Testis (tissue), 2 donors: ENCODE results near the gene PTPRG.

Experiments
- POLR2A ChIP-seq: fragments of 450-650 bp; IDR thresholded peaks from one replicate; pipeline ENCODE4 v1.6.1; 2017; ENCODE audit warnings: antibody characterized with exemption, mild to moderate bottlenecking, moderate library complexity
- TF ChIP-seq, protein P1 (sequence below), 3 experiments: fragments of 450-650 bp in 2 of 3; fragments of 200-600 bp in 1 of 3; sonication (generic) in 1 of 3; IDR thresholded peaks; one replicate each; pipeline ENCODE4 v1.5.1; 2016 to 2019; ENCODE audit warnings: antibody characterized with exemption in 3 of 3, mild to moderate bottlenecking in 2 of 3, moderate library complexity in 1 of 3

DNA sequence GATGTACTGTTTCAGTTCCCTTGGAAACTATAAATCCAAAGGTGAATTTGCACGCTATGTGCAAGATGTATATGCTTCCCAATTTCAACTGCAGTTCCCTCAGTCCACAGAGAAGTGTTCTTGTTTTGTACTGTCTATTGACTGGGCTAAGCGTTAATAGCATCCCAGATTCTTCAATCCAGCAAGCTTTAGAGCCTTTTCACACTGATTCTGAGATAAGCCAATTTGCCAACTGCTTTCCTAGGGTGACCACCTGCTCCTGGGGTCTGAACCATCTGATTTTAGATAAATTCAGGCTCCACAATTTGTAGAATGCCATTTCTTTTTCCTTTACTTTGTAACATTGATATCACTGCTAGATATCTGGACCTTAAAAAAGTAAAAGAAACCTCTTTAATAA is 340.1 kb downstream of the PTPRG start:
- TF ChIP-seq, protein P1, sequence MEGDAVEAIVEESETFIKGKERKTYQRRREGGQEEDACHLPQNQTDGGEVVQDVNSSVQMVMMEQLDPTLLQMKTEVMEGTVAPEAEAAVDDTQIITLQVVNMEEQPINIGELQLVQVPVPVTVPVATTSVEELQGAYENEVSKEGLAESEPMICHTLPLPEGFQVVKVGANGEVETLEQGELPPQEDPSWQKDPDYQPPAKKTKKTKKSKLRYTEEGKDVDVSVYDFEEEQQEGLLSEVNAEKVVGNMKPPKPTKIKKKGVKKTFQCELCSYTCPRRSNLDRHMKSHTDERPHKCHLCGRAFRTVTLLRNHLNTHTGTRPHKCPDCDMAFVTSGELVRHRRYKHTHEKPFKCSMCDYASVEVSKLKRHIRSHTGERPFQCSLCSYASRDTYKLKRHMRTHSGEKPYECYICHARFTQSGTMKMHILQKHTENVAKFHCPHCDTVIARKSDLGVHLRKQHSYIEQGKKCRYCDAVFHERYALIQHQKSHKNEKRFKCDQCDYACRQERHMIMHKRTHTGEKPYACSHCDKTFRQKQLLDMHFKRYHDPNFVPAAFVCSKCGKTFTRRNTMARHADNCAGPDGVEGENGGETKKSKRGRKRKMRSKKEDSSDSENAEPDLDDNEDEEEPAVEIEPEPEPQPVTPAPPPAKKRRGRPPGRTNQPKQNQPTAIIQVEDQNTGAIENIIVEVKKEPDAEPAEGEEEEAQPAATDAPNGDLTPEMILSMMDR (IDR thresholded peaks at IDR 0.05): no peak
- no peak for TF ChIP-seq POLR2A
